Ishikawa (cell line): ENCODE data around the gene NKX3-2.
A peak's percentile ranks its signal among the peaks of the same experiment; 100 is the strongest.

ENCODE experiments used
- CEBPB ChIP-seq: IDR thresholded peaks from 2 replicates; pipeline ENCODE4 v1.6.1; 2012
- CREB1 ChIP-seq: IDR thresholded peaks from 2 replicates; pipeline ENCODE4 v1.6.1; 2012; ENCODE audit warnings: low read depth
- EGR1 ChIP-seq: IDR thresholded peaks from 2 replicates; pipeline ENCODE4 v1.6.1; 2012
- EP300 ChIP-seq: IDR thresholded peaks from 2 replicates; pipeline ENCODE4 v1.6.1; 2012; ENCODE audit warnings: borderline replicate concordance
- FOXM1 ChIP-seq: IDR thresholded peaks from 2 replicates; pipeline ENCODE4 v1.6.1; 2012; ENCODE audit warnings: low read depth, borderline replicate concordance
- MAX ChIP-seq: IDR thresholded peaks from 2 replicates; pipeline ENCODE4 v1.6.1; 2012
- NFIC ChIP-seq: IDR thresholded peaks from 2 replicates; pipeline ENCODE4 v1.6.1; 2012
- RAD21 ChIP-seq: IDR thresholded peaks from 2 replicates; pipeline ENCODE4 v1.6.1; 2012; ENCODE audit warnings: low read depth
- REST ChIP-seq: IDR thresholded peaks from 2 replicates; pipeline ENCODE4 v1.6.1; 2012; ENCODE audit warnings: low read depth, mild to moderate bottlenecking
- TAF1 ChIP-seq: IDR thresholded peaks from 2 replicates; pipeline ENCODE4 v1.6.1; 2012; ENCODE audit warnings: low read depth, mild to moderate bottlenecking
- TCF12 ChIP-seq: IDR thresholded peaks from 2 replicates; pipeline ENCODE4 v1.6.1; 2012; ENCODE audit warnings: low read depth
- TEAD4 ChIP-seq: IDR thresholded peaks from 2 replicates; pipeline ENCODE4 v1.6.1; 2012
- USF1 ChIP-seq: IDR thresholded peaks from 2 replicates; pipeline ENCODE4 v1.6.1; 2012
- YY1 ChIP-seq: IDR thresholded peaks from 2 replicates; pipeline ENCODE4 v1.6.1; 2012; ENCODE audit warnings: low read depth
- ZBTB7A ChIP-seq: IDR thresholded peaks from 2 replicates; pipeline ENCODE4 v1.6.1; 2012; ENCODE audit warnings: low read depth

The NKX3-2 gene

GRCh38 chr4:13577660-13578059, 33.4 kb upstream of the NKX3-2 start:
- TF ChIP-seq TEAD4 (no peak), FOXM1 (no peak), CEBPB (no peak), ZBTB7A (no peak), EGR1 (no peak), NFIC (no peak), USF1 (no peak), CREB1 (no peak), TCF12 (no peak), MAX (no peak), YY1 (no peak), RAD21 (no peak), EP300 (no peak), TAF1 (no peak)

GRCh38 chr4:13570916-13571315, 26.6 kb upstream of the NKX3-2 start:
- no peak for TF ChIP-seq TCF12
- TF ChIP-seq RAD21, result no peak
- TF ChIP-seq EP300, result no peak
- no peak for TF ChIP-seq CEBPB
- no peak for TF ChIP-seq MAX
- no peak for TF ChIP-seq ZBTB7A
- TF ChIP-seq FOXM1, result no peak
- TF ChIP-seq CREB1, result no peak
- TF ChIP-seq REST, result no peak
- no peak for TF ChIP-seq USF1
- no peak for TF ChIP-seq NFIC
- no peak for TF ChIP-seq YY1
- TF ChIP-seq EGR1, result no peak
- no peak for TF ChIP-seq TAF1
- TF ChIP-seq TEAD4, result no peak

- no peak for TF ChIP-seq TCF12
- no peak for TF ChIP-seq FOXM1
- TF ChIP-seq MAX, result no peak
- TF ChIP-seq RAD21, result no peak
- TF ChIP-seq EGR1, result no peak
- no peak for TF ChIP-seq EP300
- no peak for TF ChIP-seq TEAD4
- no peak for TF ChIP-seq CEBPB
- TF ChIP-seq NFIC, result no peak
Measured at GRCh38 chr4:13567125-13567524, 22.8 kb upstream of the NKX3-2 start.

GRCh38 chr4:13562876-13563275, 18.6 kb upstream of the NKX3-2 start:
- TF ChIP-seq RAD21 (no peak), EP300 (no peak), USF1 (no peak), CEBPB (no peak), YY1 (no peak), EGR1 (no peak), NFIC (0 out of 2 replicates have a peak, but pooled peaks have one; percentile 42), TAF1 (no peak)

- TF ChIP-seq NFIC, result no peak
- no peak for TF ChIP-seq CREB1
- TF ChIP-seq TEAD4, result no peak
- TF ChIP-seq TCF12, result no peak
- TF ChIP-seq EGR1, result no peak
- TF ChIP-seq REST, result no peak
- TF ChIP-seq ZBTB7A, result no peak
- TF ChIP-seq RAD21, result no peak
- TF ChIP-seq CEBPB, result no peak
- no peak for TF ChIP-seq USF1
- TF ChIP-seq YY1, result no peak
- no peak for TF ChIP-seq FOXM1
- no peak for TF ChIP-seq EP300
- TF ChIP-seq TAF1, result no peak
- TF ChIP-seq MAX, result no peak
Measured at GRCh38 chr4:13561673-13562072, 17.4 kb upstream of the NKX3-2 start.
